Vagina (tissue), 2 donors: ENCODE results near the gene MRPL16. TPM values are rescaled to one million over a fixed set of nuclear protein-coding genes. Genes with fewer than 3 reads are reported as not detected.

Source experiments
- DNase-seq, 2 donors: peaks; one replicate each; pipeline ENCODE4 v3.0.0-alpha.2; 2017; ENCODE audit errors: extremely low spot score in 2 of 2
- H3K27ac ChIP-seq: fragments of 200-600 bp; sonication (generic); one replicate; pipeline ENCODE4 v1.5.1; 2019
- H3K27me3 ChIP-seq: fragments of 200-600 bp; sonication (generic); one replicate; pipeline ENCODE4 v1.5.1; 2019
- H3K36me3 ChIP-seq, 2 donors: fragments of 200-600 bp; sonication (generic); one replicate each; pipeline ENCODE4 v1.5.1; 2017 to 2019
- H3K4me1 ChIP-seq: fragments of 200-600 bp; sonication (generic); one replicate; pipeline ENCODE4 v1.5.1; 2019
- H3K4me3 ChIP-seq, 2 donors: fragments of 200-600 bp; sonication (generic); 1 replicate in 1 of 2; 2 replicates in 1 of 2; pipeline ENCODE4 v1.5.1; 2016 to 2019
- H3K9me3 ChIP-seq: fragments of 200-600 bp; sonication (generic); one replicate; pipeline ENCODE4 v1.5.1; 2019
- POLR2A ChIP-seq, 2 donors: fragments of 450-650 bp; IDR thresholded peaks; one replicate each; pipeline ENCODE4 v1.6.1; 2017; ENCODE audit warnings: antibody characterized with exemption in 2 of 2, mild to moderate bottlenecking in 2 of 2, moderate library complexity in 2 of 2
- POLR2AphosphoS5 ChIP-seq, 2 donors: sonication (generic); formaldehyde crosslinking; IDR thresholded peaks; one replicate each; pipeline ENCODE4 v1.9.0; 2017; ENCODE audit warnings: antibody characterized with exemption in 2 of 2, mild to moderate bottlenecking in 2 of 2, low read depth in 1 of 2; ENCODE audit not compliant: insufficient read depth in 1 of 2
- intact Hi-C: fragments of 100-400 bp; cut with DNase I; formaldehyde crosslinking; loops from one replicate; pipeline ENCODE4 v1.15.1; 2023
- total RNA-seq: library from RNA; depleted of rRNA; stranded (reverse); fragments of >200 nt; gene quantifications from one replicate; pipeline ENCODE4 v1.2.3, GENCODE V29; 2016
- TF ChIP-seq, protein P1 (sequence below), 3 experiments: fragments of 450-650 bp in 2 of 3; fragments of 200-600 bp in 1 of 3; sonication (generic) in 1 of 3; IDR thresholded peaks; one replicate each; pipeline ENCODE4 v1.5.1; 2017 to 2019; ENCODE audit warnings: antibody characterized with exemption in 3 of 3, mild to moderate bottlenecking in 2 of 3, moderate library complexity in 2 of 3

MRPL16 gene
- total RNA-seq, 1 donor from 2014 or later, result 38.3 TPM

DNA sequence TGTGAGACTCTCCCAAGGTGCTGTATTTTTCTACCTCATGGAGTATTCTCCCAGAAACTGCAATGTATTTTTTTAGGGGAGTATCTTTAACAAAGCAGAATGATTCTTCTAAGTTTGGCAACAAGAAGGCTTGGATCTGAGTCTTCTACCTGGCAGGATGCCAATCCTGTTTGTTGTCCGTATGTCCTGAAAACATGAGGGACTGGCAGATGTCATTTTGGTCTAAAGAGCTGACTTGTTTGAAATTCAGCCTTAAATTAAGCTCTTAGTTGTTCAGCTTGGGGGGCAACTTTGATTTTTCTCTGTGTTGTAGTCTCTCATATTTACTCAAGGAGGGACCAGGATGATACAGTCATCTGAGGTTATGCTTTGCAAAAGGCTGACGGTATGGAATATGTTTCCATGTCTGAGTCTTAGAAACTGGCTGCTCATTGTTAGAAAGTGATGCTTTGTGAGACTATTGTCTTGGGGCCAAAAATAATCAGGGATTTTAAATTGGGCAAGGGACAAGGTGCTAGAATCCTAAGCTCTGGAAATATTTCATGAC, 9.3 kb downstream of the MRPL16 start:
- TF ChIP-seq POLR2AphosphoS5 (IDR thresholded peaks at IDR 0.05; ENCODE audit: insufficient read depth in 1 of 2, low read depth in 1 of 2), result no peak
- no peak for TF ChIP-seq POLR2A (IDR thresholded peaks at IDR 0.05)
- TF ChIP-seq, protein P1, sequence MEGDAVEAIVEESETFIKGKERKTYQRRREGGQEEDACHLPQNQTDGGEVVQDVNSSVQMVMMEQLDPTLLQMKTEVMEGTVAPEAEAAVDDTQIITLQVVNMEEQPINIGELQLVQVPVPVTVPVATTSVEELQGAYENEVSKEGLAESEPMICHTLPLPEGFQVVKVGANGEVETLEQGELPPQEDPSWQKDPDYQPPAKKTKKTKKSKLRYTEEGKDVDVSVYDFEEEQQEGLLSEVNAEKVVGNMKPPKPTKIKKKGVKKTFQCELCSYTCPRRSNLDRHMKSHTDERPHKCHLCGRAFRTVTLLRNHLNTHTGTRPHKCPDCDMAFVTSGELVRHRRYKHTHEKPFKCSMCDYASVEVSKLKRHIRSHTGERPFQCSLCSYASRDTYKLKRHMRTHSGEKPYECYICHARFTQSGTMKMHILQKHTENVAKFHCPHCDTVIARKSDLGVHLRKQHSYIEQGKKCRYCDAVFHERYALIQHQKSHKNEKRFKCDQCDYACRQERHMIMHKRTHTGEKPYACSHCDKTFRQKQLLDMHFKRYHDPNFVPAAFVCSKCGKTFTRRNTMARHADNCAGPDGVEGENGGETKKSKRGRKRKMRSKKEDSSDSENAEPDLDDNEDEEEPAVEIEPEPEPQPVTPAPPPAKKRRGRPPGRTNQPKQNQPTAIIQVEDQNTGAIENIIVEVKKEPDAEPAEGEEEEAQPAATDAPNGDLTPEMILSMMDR (IDR thresholded peaks at IDR 0.05), result no peak
- Histone ChIP-seq H3K36me3 (peaks cover 0 to 48% of the 10 kb centered on the region in 2 donors), H3K9me3 (no peaks in the 10 kb centered on the region), H3K4me3 (no peak overlapping the region), H3K27me3 (no peaks in the 10 kb centered on the region), H3K27ac (no peak overlapping the region), H3K4me1 (no peaks in the 10 kb centered on the region)
- intact Hi-C loops, result loop anchor here (10.0 kb wide), 1 partner anchor 126 kb away; no protein-coding TSS in a partner anchor
- no peak for DNase-seq

DNA sequence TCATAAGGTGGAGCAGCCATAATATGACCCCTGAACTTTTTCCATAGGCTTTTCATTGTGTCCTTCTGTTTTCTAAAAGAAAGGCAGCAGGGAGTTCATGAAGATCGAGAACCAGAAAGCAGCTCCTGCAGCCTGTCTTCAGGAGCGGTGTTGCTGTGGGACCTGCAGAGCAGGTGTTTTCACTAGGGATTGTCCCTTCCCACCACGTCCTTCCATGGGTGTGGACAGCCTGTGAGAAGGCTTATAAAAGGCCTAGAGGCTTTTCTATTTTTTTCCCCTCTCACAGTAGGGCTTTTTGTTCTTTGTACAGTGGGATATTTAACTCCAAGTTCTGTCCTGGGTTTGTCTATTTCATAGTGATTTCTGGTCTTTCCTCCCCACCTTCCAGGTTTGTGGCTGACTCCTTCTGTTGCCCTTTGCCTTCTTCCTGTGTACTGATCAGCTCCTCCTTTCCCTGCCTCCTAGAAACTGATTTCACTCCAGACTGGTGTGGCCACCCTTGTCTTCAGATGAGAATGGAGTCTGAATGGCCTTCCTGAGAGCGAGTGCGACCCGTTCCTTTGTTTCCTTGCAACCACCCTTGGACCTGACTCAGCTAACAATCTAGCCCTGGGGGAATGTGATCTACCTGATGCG, 10.1 kb downstream of the MRPL16 start:
- Histone ChIP-seq H3K36me3 (peaks cover 0 to 48% of the 10 kb centered on the region in 2 donors), H3K27ac (no peak overlapping the region), H3K9me3 (no peaks in the 10 kb centered on the region), H3K27me3 (no peaks in the 10 kb centered on the region), H3K4me1 (no peaks in the 10 kb centered on the region), H3K4me3 (no peak overlapping the region)
- TF ChIP-seq POLR2AphosphoS5 (IDR thresholded peaks at IDR 0.05; ENCODE audit: insufficient read depth in 1 of 2, low read depth in 1 of 2) (no peak), POLR2A (IDR thresholded peaks at IDR 0.05) (no peak)
- TF ChIP-seq, protein P1 (IDR thresholded peaks at IDR 0.05), result no peak
- DNase-seq, result no peak
- intact Hi-C loops, result loop anchor here (10.0 kb wide), 1 partner anchor 126 kb away; no protein-coding TSS in a partner anchor

DNA sequence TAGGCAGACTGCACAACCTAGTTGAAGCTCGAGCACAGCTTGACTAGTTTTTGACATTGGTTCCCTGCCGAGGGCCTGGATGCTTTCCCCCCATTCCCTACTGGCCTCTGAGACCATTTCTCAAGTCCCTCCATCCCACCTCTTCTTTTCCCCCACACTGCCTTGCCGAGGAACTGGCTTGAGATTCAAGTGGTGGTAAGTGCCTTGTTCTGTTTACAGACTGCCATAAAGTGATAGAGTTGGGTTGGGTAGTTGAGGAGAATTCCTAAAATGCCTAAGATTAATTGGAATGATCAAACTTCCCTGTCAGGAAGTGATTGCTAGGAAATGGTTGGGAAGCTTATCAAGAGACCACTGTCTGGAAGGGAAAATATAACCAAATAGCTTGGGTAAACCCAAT, 16.2 kb downstream of the MRPL16 start:
- peaks cover 0 to 80% of the 10 kb centered on the region in 2 donors for H3K36me3 ChIP-seq
- H3K9me3 ChIP-seq, result no peaks in the 10 kb centered on the region
- no peak overlapping the region for H3K27ac ChIP-seq
- no peak overlapping the region for H3K4me3 ChIP-seq
- TF ChIP-seq POLR2A (IDR thresholded peaks at IDR 0.05) (no peak), POLR2AphosphoS5 (IDR thresholded peaks at IDR 0.05; ENCODE audit: insufficient read depth in 1 of 2, low read depth in 1 of 2) (no peak)
- TF ChIP-seq, protein P1 (IDR thresholded peaks at IDR 0.05), result no peak
- intact Hi-C loops, result no loop called here
- H3K27me3 ChIP-seq, result no peaks in the 10 kb centered on the region
- no peaks in the 10 kb centered on the region for H3K4me1 ChIP-seq
- DNase-seq, result no peak

DNA sequence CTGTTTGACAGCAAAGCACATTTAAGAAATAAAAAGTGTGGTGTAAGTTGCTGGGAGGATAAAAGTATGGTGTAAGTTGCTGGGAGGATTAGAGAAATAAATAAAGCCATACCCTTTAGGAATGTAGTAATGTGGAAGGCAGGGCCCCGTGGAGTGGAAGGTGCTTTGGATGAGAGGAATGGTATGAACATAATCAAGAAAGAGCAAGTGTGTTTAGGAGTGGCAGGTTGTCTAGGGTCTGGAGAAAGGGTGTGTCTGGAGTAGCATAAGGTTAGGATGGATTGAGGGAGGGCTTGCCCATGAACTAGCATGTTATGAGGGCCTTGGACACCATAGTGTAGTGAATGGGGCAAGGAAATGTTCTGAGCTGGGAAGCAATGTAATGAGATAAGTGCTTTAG, 18.1 kb downstream of the MRPL16 start:
- DNase-seq, result no peak
- Histone ChIP-seq H3K36me3 (peaks cover 0 to 73% of the 10 kb centered on the region in 2 donors), H3K4me1 (peaks cover 2% of the 10 kb centered on the region), H3K27me3 (no peaks in the 10 kb centered on the region), H3K9me3 (no peaks in the 10 kb centered on the region), H3K4me3 (no peak overlapping the region), H3K27ac (no peak overlapping the region)
- no peak for TF ChIP-seq POLR2AphosphoS5 (IDR thresholded peaks at IDR 0.05; ENCODE audit: insufficient read depth in 1 of 2, low read depth in 1 of 2)
- no peak for TF ChIP-seq POLR2A (IDR thresholded peaks at IDR 0.05)
- TF ChIP-seq, protein P1 (IDR thresholded peaks at IDR 0.05), result no peak
- intact Hi-C loops, result no loop called here

DNA sequence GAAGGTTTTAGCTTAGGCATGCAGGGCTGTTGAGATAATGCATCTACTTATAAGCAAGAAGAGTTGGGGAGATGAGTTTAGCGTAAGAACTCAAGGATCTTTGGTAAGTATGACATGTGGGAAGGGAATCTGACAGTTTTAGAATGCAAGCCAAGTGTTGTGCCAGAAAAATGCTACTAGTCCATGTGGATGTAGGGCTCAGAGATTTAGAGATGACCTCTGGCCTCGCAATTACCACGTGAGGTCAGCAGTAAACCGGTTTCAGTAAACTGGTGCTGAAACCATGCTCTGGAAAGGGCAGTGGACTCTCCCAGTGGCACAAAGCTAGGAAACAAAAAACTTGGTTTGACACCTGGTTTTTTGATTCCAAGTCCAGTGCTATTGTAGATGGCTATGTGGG, 18.9 kb downstream of the MRPL16 start:
- Histone ChIP-seq H3K27me3 (no peaks in the 10 kb centered on the region), H3K4me1 (peaks cover 10% of the 10 kb centered on the region), H3K27ac (no peak overlapping the region), H3K4me3 (no peak overlapping the region), H3K36me3 (peaks cover 0 to 64% of the 10 kb centered on the region in 2 donors), H3K9me3 (no peaks in the 10 kb centered on the region)
- DNase-seq, result no peak
- TF ChIP-seq POLR2AphosphoS5 (IDR thresholded peaks at IDR 0.05; ENCODE audit: insufficient read depth in 1 of 2, low read depth in 1 of 2) (no peak), POLR2A (IDR thresholded peaks at IDR 0.05) (no peak)
- TF ChIP-seq, protein P1 (IDR thresholded peaks at IDR 0.05), result no peak
- intact Hi-C loops, result no loop called here
